ENCODE measurements around the gene ZMYND11. TPM values are rescaled to one million over a fixed set of nuclear protein-coding genes. Genes with fewer than 3 reads are reported as not detected.
"Not testable (repeated sequence)": the region's sequence is repeated elsewhere in the genome, so short reads cannot be mapped to it uniquely, and the experiment has no call there.

Gene ZMYND11
- total and polyA plus RNA-seq, 2 donors (not counting 1 experiment from before 2014, with no cell fraction given) = 17.3 to 50.1 TPM

- Histone ChIP-seq H3K27me3 (replicated peaks in 1 of 4; ENCODE audit: control extremely low read depth in 1 of 4, control insufficient read depth in 3 of 4, insufficient read depth in 4 of 4, low read length in 3 of 4) (no peaks in the 10 kb centered on the region), H4K20me1 (ENCODE audit: control insufficient read depth, insufficient read depth, low read length, poor library complexity, severe bottlenecking) (no peaks in the 10 kb centered on the region), H2AFZ (ENCODE audit: insufficient read depth, low read depth, low read length, poor library complexity, severe bottlenecking) (peak overlapping the region; percentile 53), H3K4me2 (replicated peaks; ENCODE audit: low read depth, low read length, poor library complexity, severe bottlenecking) (peak overlapping the region; percentile 69), H3K4me3 (ENCODE audit: control extremely low read depth in 1 of 5, extremely low read depth in 1 of 5, insufficient read depth in 1 of 5, low read depth in 2 of 5, low read length in 4 of 5) (peak overlapping the region; percentile 5 to 59 (median 37)), H3K9ac (ENCODE audit: low read length) (peak overlapping the region; percentile 59), H3K27ac (ENCODE audit: low read length in 2 of 2) (peak overlapping the region; percentile 57 to 65), H3K9me3 (ENCODE audit: control extremely low read depth in 1 of 3, control insufficient read depth in 2 of 3, insufficient read depth in 1 of 3, low read length in 2 of 3) (peaks cover 0 to 3% (median 0%) of the 10 kb centered on the region in 3 donors), H3K4me1 (ENCODE audit: control insufficient read depth in 2 of 2, insufficient read depth in 2 of 2, low read length in 2 of 2) (peaks cover 30 to 40% of the 10 kb centered on the region in 2 donors), H3K79me2 (ENCODE audit: control insufficient read depth, insufficient read depth, low read length) (peaks cover 26% of the 10 kb centered on the region), H3K36me3 (replicated peaks in 1 of 2; ENCODE audit: control extremely low read depth in 1 of 2, control insufficient read depth in 1 of 2, extremely low read depth in 1 of 2, insufficient read depth in 2 of 2, low read length in 1 of 2) (no peaks in the 10 kb centered on the region)
- intact Hi-C loops (cut with micrococcal nuclease) = loop anchor here (2.0 to 5.0 kb wide), 2 partner anchors 17 to 32 kb away; no protein-coding TSS in a partner anchor
- Mint-ChIP-seq H3K4me1 (peaks cover 48% of the 10 kb centered on the region), H3K27ac (peak overlapping the region; percentile 93), H3K4me3 (peak overlapping the region; percentile 86), H3K9me3 (ENCODE audit: insufficient read depth) (no peaks in the 10 kb centered on the region), H3K27me3 (no peaks in the 10 kb centered on the region)
- CTCF ChIA-PET = no interaction called here
- POLR2A ChIA-PET = no interaction called here
- DNase-seq (peak; percentile 48), ATAC-seq (ENCODE audit: low read depth) (peak; percentile 78)
- 30% methylated on average over 2 of the region's 7 CpGs for WGBS (ENCODE audit: insufficient coverage)
- TF ChIP-seq EZH2 (IDR thresholded peaks at IDR 0.05; ENCODE audit: borderline replicate concordance, insufficient read depth, low read depth, low read length, poor library complexity, severe bottlenecking) (no peak), CTCF (IDR thresholded peaks at IDR 0.05) (no peak)
Measured at GRCh38 chr10:299969-300368, 164.7 kb downstream of the ZMYND11 start.

- WGBS (ENCODE audit: insufficient coverage) = 96% methylated on average over 9 of the region's 31 CpGs
- H3K36me3 ChIP-seq (replicated peaks in 1 of 2; ENCODE audit: control extremely low read depth in 1 of 2, control insufficient read depth in 1 of 2, extremely low read depth in 1 of 2, insufficient read depth in 2 of 2, low read length in 1 of 2); CTCF ChIA-PET; H4K20me1 ChIP-seq (ENCODE audit: control insufficient read depth, insufficient read depth, low read length, poor library complexity, severe bottlenecking); H2AFZ ChIP-seq (ENCODE audit: insufficient read depth, low read depth, low read length, poor library complexity, severe bottlenecking); H3K9me3 Mint-ChIP-seq (ENCODE audit: insufficient read depth); H3K9me3 ChIP-seq (ENCODE audit: control extremely low read depth in 1 of 3, control insufficient read depth in 2 of 3, insufficient read depth in 1 of 3, low read length in 2 of 3); POLR2A ChIA-PET; DNase-seq; H3K27me3 Mint-ChIP-seq; H3K27me3 ChIP-seq (replicated peaks in 1 of 4; ENCODE audit: control extremely low read depth in 1 of 4, control insufficient read depth in 3 of 4, insufficient read depth in 4 of 4, low read length in 3 of 4); intact Hi-C loops (cut with micrococcal nuclease); ATAC-seq (ENCODE audit: low read depth): not testable (repeated sequence)
- Histone ChIP-seq H3K4me2 (replicated peaks; ENCODE audit: low read depth, low read length, poor library complexity, severe bottlenecking) (peak overlapping the region; percentile 69), H3K4me1 (ENCODE audit: control insufficient read depth in 2 of 2, insufficient read depth in 2 of 2, low read length in 2 of 2) (peaks cover 36 to 46% of the 10 kb centered on the region in 2 donors), H3K9ac (ENCODE audit: low read length) (peak overlapping the region; percentile 59), H3K79me2 (ENCODE audit: control insufficient read depth, insufficient read depth, low read length) (peaks cover 29% of the 10 kb centered on the region), H3K27ac (ENCODE audit: low read length in 2 of 2) (peak overlapping the region; percentile 57 to 65), H3K4me3 (ENCODE audit: control extremely low read depth in 1 of 5, extremely low read depth in 1 of 5, insufficient read depth in 1 of 5, low read depth in 2 of 5, low read length in 4 of 5) (peak overlapping the region in 1 of 5 experiments; percentile 59)
- peaks cover 54% of the 10 kb centered on the region for H3K4me1 Mint-ChIP-seq
- peak overlapping the region; percentile 93 for H3K27ac Mint-ChIP-seq
- H3K4me3 Mint-ChIP-seq = peak overlapping the region; percentile 86
Measured at GRCh38 chr10:300580-300979, 165.3 kb downstream of the ZMYND11 start.
